GM12891 (cell line): Measurements from ENCODE around the gene DUSP15.

Experiments used
- PAX5 ChIP-seq: IDR thresholded peaks from 2 replicates; pipeline ENCODE4 v1.6.1; 2011; ENCODE audit warnings: low read length, moderate library complexity, mild to moderate bottlenecking; ENCODE audit not compliant: insufficient read depth, severe bottlenecking
- POLR2A ChIP-seq: IDR thresholded peaks from 2 replicates; pipeline ENCODE4 v1.6.1; 2011; ENCODE audit warnings: low read depth, low read length, control low read depth
- POLR2AphosphoS5 ChIP-seq: IDR thresholded peaks from 2 replicates; pipeline ENCODE4 v1.6.1; 2011; ENCODE audit warnings: low read depth, low read length, control low read depth
- POU2F2 ChIP-seq: IDR thresholded peaks from 2 replicates; pipeline ENCODE4 v1.6.1; 2011; ENCODE audit warnings: low read depth, mild to moderate bottlenecking, control low read depth, low read length, moderate library complexity
- SPI1 ChIP-seq: IDR thresholded peaks from 2 replicates; pipeline ENCODE4 v1.6.1; 2011; ENCODE audit warnings: low read depth, low read length, control low read depth
- TAF1 ChIP-seq: IDR thresholded peaks from 2 replicates; pipeline ENCODE4 v1.6.1; 2011; ENCODE audit warnings: low read depth, low read length, control low read depth

DNA sequence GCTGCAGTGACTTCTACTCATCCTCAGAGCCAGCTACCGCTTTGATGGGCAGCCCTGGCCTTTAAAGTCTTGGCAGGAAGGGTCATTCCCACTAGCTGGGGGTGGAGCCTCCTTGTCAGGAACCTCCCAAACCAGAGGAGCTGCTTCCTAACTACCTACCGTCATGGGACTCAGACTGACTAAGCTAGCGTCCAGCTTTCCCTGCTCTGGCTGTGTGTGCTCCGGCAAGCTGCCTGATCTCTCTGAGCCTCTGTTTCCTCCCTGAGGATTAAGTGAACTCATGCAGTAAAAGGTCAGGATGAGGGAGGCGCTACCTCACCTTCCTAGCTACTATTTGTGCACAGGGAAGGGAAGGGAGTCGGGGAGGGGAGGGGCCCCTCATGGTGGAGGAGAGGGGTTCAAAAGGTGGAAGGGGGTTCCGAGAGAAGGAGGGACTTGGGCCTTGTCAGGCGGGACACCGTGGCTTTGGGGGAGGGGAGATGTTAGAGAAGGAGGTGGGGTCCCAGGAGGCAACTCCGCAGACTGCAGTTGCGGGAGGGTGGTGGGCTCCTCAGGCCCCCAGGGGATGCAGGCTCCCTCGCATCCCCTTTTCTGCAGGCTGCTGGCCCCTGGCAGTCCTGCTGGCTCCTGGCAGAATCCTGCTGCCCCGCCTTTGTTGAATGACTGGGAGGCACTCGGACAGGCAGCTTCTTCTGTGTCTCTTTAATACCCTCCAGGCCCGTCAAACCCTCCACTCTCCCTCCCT, 9.8 kb downstream of the DUSP15 start:
- no peak for TF ChIP-seq POLR2A
- no peak for TF ChIP-seq TAF1
- no peak for TF ChIP-seq POLR2AphosphoS5
- no peak for TF ChIP-seq SPI1
- TF ChIP-seq POU2F2 = no peak
- no peak for TF ChIP-seq PAX5
